Measurements from ENCODE around the gene CFAP73.

The CFAP73 gene

GRCh38 chr12:113142886-113143332 is 6.6 kb upstream of the CFAP73 start:
- no peak for DNase-seq

GRCh38 chr12:113143959-113144358 is 5.6 kb upstream of the CFAP73 start:
- DNase-seq = no peak

- DNase-seq = no peak
These were observed 4.7 kb upstream of the CFAP73 start for GRCh38 chr12:113144806-113145205.

- no peak for DNase-seq
These were observed 3.6 kb upstream of the CFAP73 start for GRCh38 chr12:113145720-113146551.

- DNase-seq = no peak
These were observed 2.5 kb upstream of the CFAP73 start for GRCh38 chr12:113146999-113147398.

- no peak for DNase-seq
These were observed 2.1 kb downstream of the CFAP73 start for GRCh38 chr12:113151655-113152054.

GRCh38 chr12:113152196-113152834 is 2.8 kb downstream of the CFAP73 start:
- no peak for DNase-seq

GRCh38 chr12:113152835-113153814 is 3.6 kb downstream of the CFAP73 start:
- peak; percentile 82 for DNase-seq

GRCh38 chr12:113154351-113154973 is 4.9 kb downstream of the CFAP73 start:
- DNase-seq = peak; percentile 69

- no peak for DNase-seq
These were observed 5.5 kb downstream of the CFAP73 start for GRCh38 chr12:113155060-113155459.

GRCh38 chr12:113155646-113156045 is 6.1 kb downstream of the CFAP73 start:
- DNase-seq = no peak

- no peak for DNase-seq
These were observed 7.8 kb downstream of the CFAP73 start for GRCh38 chr12:113157218-113157859.

GRCh38 chr12:113158439-113159203 is 9.1 kb downstream of the CFAP73 start:
- DNase-seq = no peak

GRCh38 chr12:113159937-113160336 is 10.4 kb downstream of the CFAP73 start:
- no peak for DNase-seq

- DNase-seq = peak; percentile 88
These were observed 12.0 kb downstream of the CFAP73 start for GRCh38 chr12:113161415-113162016.

GRCh38 chr12:113162102-113163029 is 12.8 kb downstream of the CFAP73 start:
- DNase-seq = peak; percentile 82

- DNase-seq = no peak
These were observed 13.5 kb downstream of the CFAP73 start for GRCh38 chr12:113163030-113163360.

GRCh38 chr12:113164014-113164413 is 14.5 kb downstream of the CFAP73 start:
- DNase-seq = no peak

GRCh38 chr12:113165521-113166450 is 16.3 kb downstream of the CFAP73 start:
- DNase-seq = no peak

Data from eye (tissue), 1 donor.